Esophagus (tissue), 2 donors: ENCODE results near the gene RPA1. TPM values are rescaled to one million over a fixed set of nuclear protein-coding genes. Genes with fewer than 3 reads are reported as not detected.

Experiments used
- H3K27ac ChIP-seq, 2 donors: one replicate each; pipeline ENCODE4 v1.5.1; 2013; ENCODE audit warnings: low read depth in 2 of 2, mild to moderate bottlenecking in 2 of 2, inconsistent platforms in 1 of 2, low read length in 1 of 2, moderate library complexity in 1 of 2
- H3K27me3 ChIP-seq, 2 donors: one replicate each; pipeline ENCODE4 v1.6.1; 2013; ENCODE audit warnings: low read length in 2 of 2, control low read depth in 1 of 2, mild to moderate bottlenecking in 1 of 2; ENCODE audit not compliant: insufficient read depth in 2 of 2, control insufficient read depth in 1 of 2
- H3K36me3 ChIP-seq, 2 donors: one replicate each; pipeline ENCODE4 v1.6.1; 2013; ENCODE audit warnings: low read length in 1 of 2; ENCODE audit not compliant: control insufficient read depth in 2 of 2, insufficient read depth in 2 of 2
- H3K4me1 ChIP-seq, 2 donors: one replicate each; pipeline ENCODE4 v1.6.1; 2013; ENCODE audit warnings: low read length in 1 of 2; ENCODE audit not compliant: control insufficient read depth in 2 of 2, insufficient read depth in 2 of 2
- H3K4me3 ChIP-seq, 2 donors: one replicate each; pipeline ENCODE4 v1.5.1; 2013; ENCODE audit warnings: low read length in 2 of 2, mild to moderate bottlenecking in 2 of 2, low read depth in 1 of 2, moderate library complexity in 1 of 2
- H3K9me3 ChIP-seq, 2 donors: one replicate each; pipeline ENCODE4 v1.6.1; 2013; ENCODE audit warnings: mild to moderate bottlenecking in 2 of 2, low read depth in 1 of 2, low read length in 1 of 2, moderate library complexity in 1 of 2; ENCODE audit not compliant: control insufficient read depth in 2 of 2, insufficient read depth in 1 of 2
- WGBS, 2 donors: extraction: QIAGEN DNeasy Blood & Tissue Kit; methylation state at CpG; one replicate each; pipeline ENCODE4 v1.1.7; 2013; 5-methylcytosine and 5-hydroxymethylcytosine counted together
- polyA plus RNA-seq, 2 donors: library from polyadenylated mRNA; stranded (reverse); fragments of 200-250 nt; gene quantifications; one replicate each; pipeline ENCODE4 v1.2.3, GENCODE V29; 2013
- donor health status: healthy with polysubstance abuse.
- donor health status: Bipolar disorder and iron deficiency.

RPA1 gene
- polyA plus RNA-seq, 2 donors = 8.6 to 33.7 TPM

DNA sequence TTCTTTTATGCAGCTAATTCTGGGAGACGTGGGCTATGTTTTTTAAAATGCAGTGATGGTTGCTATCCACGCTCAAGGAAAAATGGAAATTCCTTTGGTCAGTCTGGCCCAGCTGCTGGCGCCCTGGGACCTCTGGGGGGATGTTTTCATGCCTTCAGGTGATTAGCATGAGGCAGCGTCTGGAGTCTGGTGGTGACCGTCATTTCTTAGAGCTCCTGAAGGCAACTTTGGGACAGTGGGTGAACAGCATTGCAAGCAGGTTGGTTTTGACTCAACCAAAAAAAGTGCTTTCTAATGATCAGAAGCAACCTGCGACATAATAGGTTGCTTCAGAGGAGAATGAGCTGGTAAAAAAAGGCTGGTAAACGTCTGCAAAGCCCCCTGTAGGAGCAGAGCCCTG is 82.3 kb downstream of the RPA1 start:
- H3K36me3 ChIP-seq = no peaks in the 10 kb centered on the region
- peaks cover 0 to 4% of the 10 kb centered on the region in 2 donors for H3K27me3 ChIP-seq
- H3K9me3 ChIP-seq = no peaks in the 10 kb centered on the region
- 56% methylated on average over 7 of the region's 7 CpGs for WGBS, 2 donors
- H3K27ac ChIP-seq = no peak overlapping the region
- no peak overlapping the region for H3K4me3 ChIP-seq
- peaks cover 2 to 3% of the 10 kb centered on the region in 2 donors for H3K4me1 ChIP-seq

DNA sequence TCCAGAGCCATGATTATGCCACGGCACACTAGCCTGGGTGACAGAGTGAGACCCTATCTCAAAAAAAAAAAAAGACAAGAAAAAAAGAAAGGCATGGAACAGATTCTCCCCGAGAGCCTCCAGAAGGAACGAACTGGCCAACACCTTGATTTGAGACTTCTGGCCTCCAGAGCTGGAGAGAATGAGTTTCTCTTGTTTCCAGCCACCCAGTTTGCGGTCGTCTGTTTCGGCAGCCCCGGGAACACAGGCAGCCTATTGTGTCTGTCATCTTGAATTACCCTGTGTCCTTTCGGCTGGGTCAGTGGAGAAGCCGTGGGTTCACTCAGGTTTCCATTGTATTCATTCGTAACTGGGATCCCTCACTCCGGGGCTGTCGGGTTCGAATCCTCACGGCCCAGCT is 83.9 kb downstream of the RPA1 start:
- no peaks in the 10 kb centered on the region for H3K4me1 ChIP-seq
- H3K4me3 ChIP-seq = no peak overlapping the region
- H3K27me3 ChIP-seq = peaks cover 0 to 4% of the 10 kb centered on the region in 2 donors
- no peak overlapping the region for H3K27ac ChIP-seq
- WGBS, 2 donors = 83 to 84% methylated on average over 14 of the region's 14 CpGs
- H3K36me3 ChIP-seq = no peaks in the 10 kb centered on the region
- H3K9me3 ChIP-seq = no peaks in the 10 kb centered on the region

DNA sequence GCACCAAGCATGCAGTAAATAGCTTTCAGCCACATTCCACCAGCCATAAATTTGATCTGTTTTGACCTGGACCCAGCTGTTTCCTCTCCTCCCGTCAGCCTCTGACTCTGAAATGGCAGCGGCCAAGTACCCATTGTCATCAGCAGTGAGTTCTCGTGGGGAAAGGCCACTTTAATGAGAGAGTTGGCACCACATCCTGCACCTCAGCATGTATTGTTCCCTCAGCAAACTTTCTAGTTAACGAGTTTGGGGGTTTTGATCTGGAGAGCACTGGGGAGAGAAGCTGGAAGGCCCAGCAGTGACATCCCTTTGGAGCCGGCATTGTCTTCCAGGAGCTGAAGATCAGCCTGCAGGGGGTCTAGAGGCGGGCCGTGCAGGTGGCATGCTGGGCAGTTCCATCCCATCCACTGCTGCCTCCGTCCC is 84.9 kb downstream of the RPA1 start:
- Histone ChIP-seq H3K27ac (no peak overlapping the region), H3K36me3 (no peaks in the 10 kb centered on the region), H3K27me3 (peaks cover 0 to 4% of the 10 kb centered on the region in 2 donors), H3K4me1 (no peaks in the 10 kb centered on the region), H3K4me3 (no peak overlapping the region), H3K9me3 (no peaks in the 10 kb centered on the region)
- WGBS, 2 donors = 54 to 60% methylated on average over 8 of the region's 8 CpGs

- H3K4me3 ChIP-seq = no peak overlapping the region
- no peak overlapping the region for H3K27ac ChIP-seq
- H3K27me3 ChIP-seq = peaks cover 0 to 4% of the 10 kb centered on the region in 2 donors
- no peaks in the 10 kb centered on the region for H3K4me1 ChIP-seq
- no peaks in the 10 kb centered on the region for H3K9me3 ChIP-seq
- WGBS, 2 donors = 79 to 81% methylated on average over 12 of the region's 12 CpGs
- no peaks in the 10 kb centered on the region for H3K36me3 ChIP-seq
These were observed 86.1 kb downstream of the RPA1 start for GRCh38 chr17:1915889-1916288.

DNA sequence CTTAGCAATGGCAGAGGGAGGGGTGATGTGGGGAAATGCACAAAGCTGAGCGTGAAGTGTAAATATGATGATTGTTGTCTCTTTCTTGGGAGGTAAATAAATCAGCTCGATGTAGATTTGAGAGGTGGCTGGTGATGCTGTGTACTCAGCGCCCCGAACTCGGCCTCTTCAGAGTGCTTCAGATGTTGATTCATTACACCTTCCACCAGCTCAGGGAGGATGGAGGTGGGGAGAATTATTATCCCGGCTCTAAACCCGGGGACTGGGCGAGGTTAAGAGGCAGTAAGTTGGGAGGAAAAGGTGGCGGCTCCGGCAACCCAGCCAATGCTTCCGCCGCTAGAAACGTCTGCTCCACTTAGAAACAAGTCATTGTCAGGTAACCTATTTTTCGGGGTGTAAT is 86.5 kb downstream of the RPA1 start:
- WGBS, 2 donors = 58 to 68% methylated on average over 14 of the region's 14 CpGs
- Histone ChIP-seq H3K4me1 (no peaks in the 10 kb centered on the region), H3K4me3 (no peak overlapping the region), H3K9me3 (no peaks in the 10 kb centered on the region), H3K27ac (no peak overlapping the region), H3K27me3 (peaks cover 0 to 4% of the 10 kb centered on the region in 2 donors), H3K36me3 (no peaks in the 10 kb centered on the region)

- H3K27me3 ChIP-seq = peaks cover 0 to 4% of the 10 kb centered on the region in 2 donors
- WGBS, 2 donors = 80 to 82% methylated on average over 29 of the region's 29 CpGs
These were observed 87.3 kb downstream of the RPA1 start for GRCh38 chr17:1916963-1917715.

GRCh38 chr17:1918346-1919162 is 88.7 kb downstream of the RPA1 start:
- Histone ChIP-seq H3K36me3 (no peaks in the 10 kb centered on the region), H3K9me3 (no peaks in the 10 kb centered on the region)
- 90 to 92% methylated on average over 29 of the region's 29 CpGs for WGBS, 2 donors

More at GRCh38 chr17:1916963-1917715, 87.3 kb downstream of the RPA1 start:
- no peaks in the 10 kb centered on the region for H3K4me1 ChIP-seq
- H3K9me3 ChIP-seq = no peaks in the 10 kb centered on the region
- H3K4me3 ChIP-seq = no peak overlapping the region
- no peak overlapping the region for H3K27ac ChIP-seq
- no peaks in the 10 kb centered on the region for H3K36me3 ChIP-seq

GRCh38 chr17:1919201-1919600 is 89.4 kb downstream of the RPA1 start:
- Histone ChIP-seq H3K27me3 (peaks cover 0 to 4% of the 10 kb centered on the region in 2 donors), H3K4me3 (no peak overlapping the region), H3K4me1 (no peaks in the 10 kb centered on the region), H3K36me3 (no peaks in the 10 kb centered on the region), H3K27ac (no peak overlapping the region), H3K9me3 (no peaks in the 10 kb centered on the region)
- 80 to 81% methylated on average over 13 of the region's 13 CpGs for WGBS, 2 donors

More at GRCh38 chr17:1918346-1919162, 88.7 kb downstream of the RPA1 start:
- Histone ChIP-seq H3K4me1 (no peaks in the 10 kb centered on the region), H3K27ac (no peak overlapping the region), H3K27me3 (peaks cover 0 to 4% of the 10 kb centered on the region in 2 donors), H3K4me3 (no peak overlapping the region)

GRCh38 chr17:1920948-1921351 is 91.1 kb downstream of the RPA1 start:
- no peak overlapping the region for H3K27ac ChIP-seq
- H3K4me3 ChIP-seq = no peak overlapping the region
- peaks cover 0 to 4% of the 10 kb centered on the region in 2 donors for H3K27me3 ChIP-seq
- no peaks in the 10 kb centered on the region for H3K9me3 ChIP-seq
- H3K4me1 ChIP-seq = no peaks in the 10 kb centered on the region
- WGBS, 2 donors = 87 to 91% methylated on average over 19 of the region's 19 CpGs
- H3K36me3 ChIP-seq = no peaks in the 10 kb centered on the region
